Heart right ventricle (tissue), 16 donors: ENCODE results near the gene TOP3B. TPM values are rescaled to one million over a fixed set of nuclear protein-coding genes. Genes with fewer than 3 reads are reported as not detected.

Source experiments
- ATAC-seq, 8 donors: fragments of 200-7000 bp; cut with Tn5 transposase; one replicate each; pipeline ENCODE4 v1.9.1; 2020; ENCODE audit warnings: mild to moderate bottlenecking in 8 of 8, moderate library complexity in 8 of 8, moderate number of reproducible peaks in 1 of 8
- DNase-seq, 2 donors: peaks; one replicate each; pipeline ENCODE4 v3.0.0-alpha.2; 2020
- H3K27ac ChIP-seq, 10 donors: fragments of 200-600 bp; sonication (generic) in 2 of 10; one replicate each; pipeline versions ENCODE4 v1.5.0 to v1.8.0; 2020 to 2022; ENCODE audit warnings: mild to moderate bottlenecking in 3 of 10
- H3K27me3 ChIP-seq, 7 donors: fragments of 200-600 bp; one replicate each; pipeline ENCODE4 v1.8.0; 2021 to 2022; ENCODE audit warnings: mild to moderate bottlenecking in 2 of 7
- H3K36me3 ChIP-seq, 9 donors: fragments of 200-600 bp; sonication (generic) in 1 of 9; one replicate each; pipeline versions ENCODE4 v1.5.0 to v1.8.0; 2020 to 2022; ENCODE audit warnings: mild to moderate bottlenecking in 2 of 9
- H3K4me1 ChIP-seq, 9 donors: fragments of 200-600 bp; sonication (generic) in 1 of 9; one replicate each; pipeline versions ENCODE4 v1.5.0 to v1.8.0; 2020 to 2022; ENCODE audit warnings: mild to moderate bottlenecking in 4 of 9
- H3K4me3 ChIP-seq, 10 donors: fragments of 200-600 bp; sonication (generic) in 2 of 10; one replicate each; pipeline versions ENCODE4 v1.5.0 to v1.8.0; 2020 to 2022; ENCODE audit warnings: mild to moderate bottlenecking in 7 of 10, moderate library complexity in 2 of 10
- H3K9me3 ChIP-seq, 11 donors: fragments of 200-600 bp in 10 of 11; sonication (generic) in 2 of 11; one replicate each; pipeline versions ENCODE4 v1.5.0 to v1.8.0; 2013 to 2022; ENCODE audit warnings: mild to moderate bottlenecking in 2 of 11, control low read depth in 1 of 11, moderate library complexity in 1 of 11
- WGBS, 2 donors: extraction: QIAGEN DNeasy Blood & Tissue Kit; methylation state at CpG; one replicate each; pipeline ENCODE4 v1.1.7; 2013; ENCODE audit warnings: inconsistent platforms in 1 of 2; 5-methylcytosine and 5-hydroxymethylcytosine counted together
- intact Hi-C, 10 donors: fragments of 100-400 bp; cut with DNase I; formaldehyde crosslinking; loops; one replicate each; pipeline versions ENCODE4 v1.11.1 to v1.14.2; 2022
- polyA plus RNA-seq, 2 donors: library from polyadenylated mRNA; stranded (reverse); fragments of 200-250 nt; gene quantifications; one replicate each; pipeline ENCODE4 v1.2.3, GENCODE V29; 2013
- total RNA-seq, 10 donors: library from RNA; stranded (reverse); fragmentation: NEBNext Ultra II Directional in 3 of 10; extraction: Animal tissue kit (Norgen Biotek cat#: 25700) in 3 of 10; gene quantifications; one replicate each; pipeline versions ENCODE4 v1.2.1 to v1.2.4, GENCODE V29; 2021 to 2023
- TF ChIP-seq, protein P1 (sequence below), 9 donors: fragments of 200-600 bp; sonication (generic) in 2 of 9; IDR thresholded peaks; one replicate each; pipeline versions ENCODE4 v1.5.0 to v1.8.0; 2021 to 2022; ENCODE audit warnings: antibody characterized with exemption in 9 of 9, mild to moderate bottlenecking in 5 of 9, moderate library complexity in 1 of 9
- donor health status: Arrhythmogenic right ventricular cardiomyopathy.
- donor health status: ischemic (EF 13 %, LVEDD 7.1; RV severe dilation, severe dysfunction).
- donor health status: healthy with polysubstance abuse.
- donor health status: DM: no; HTN: yes; CAD: no.
- donor health status: DM: no; HTN: no; CAD: no.
- donor health status: ischemic (EF 25% LVEDD 6.9; RV normal size, moderate dysfunction).
- donor health status: ischemic (EF 25% LVEDD 5.7; RV mildly dilated, moderate dysfunction).
- donor health status: healthy.
- donor health status: DM: yes; HTN: yes; CAD: no.
- donor health status: Ischemic cardiomyopathy.
- donor health status: ischemic (EF 35%, LVEDD 5.7; RV mildly dilated, moderate dysfunction).
- donor health status: nonischemic (EF 11% LVEDD 7.7; RV severe dilation, severe dysfunction).
- donor health status: DM: yes; HTN: yes; CAD: no.
- donor health status: PGD.
- donor health status: ischemic (EF 29% LVEDD 5.4; RV normal size, mild dysfunction).
- donor health status: nonischemic (EF 23%, LVEDD 6.1; RV moderate dilation, normal function).

The TOP3B gene
- total and polyA plus RNA-seq, 12 donors = 7.8 to 20.0 (median 10.8) TPM

DNA sequence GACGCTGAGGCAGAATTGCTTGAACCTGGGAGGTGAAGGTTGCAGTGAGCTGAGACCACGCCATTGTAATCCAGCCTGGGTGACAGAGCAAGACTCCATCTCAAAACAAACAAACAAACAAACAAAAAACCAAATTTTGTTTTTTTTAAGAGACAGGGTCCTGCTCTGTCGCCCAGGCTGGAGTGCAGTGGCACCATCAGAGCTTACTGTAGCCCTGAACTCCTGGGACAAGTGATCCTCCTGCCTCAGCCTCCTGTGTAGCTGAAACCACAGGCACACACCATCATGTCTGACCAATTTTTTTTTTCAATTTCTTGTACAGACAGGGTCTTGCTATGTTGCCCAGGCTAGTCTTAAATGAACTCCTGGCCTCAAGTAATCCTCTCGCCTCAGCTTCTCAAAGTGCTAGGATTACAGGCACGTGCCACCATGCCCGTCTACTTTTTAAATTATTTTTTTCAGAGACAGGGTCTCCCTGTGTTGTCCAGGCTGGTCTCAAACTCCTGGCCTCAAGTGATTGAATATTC is 16.8 kb downstream of the TOP3B start:
- DNase-seq = no peak
- no peak overlapping the region for H3K27ac ChIP-seq
- intact Hi-C loops = no loop called here

DNA sequence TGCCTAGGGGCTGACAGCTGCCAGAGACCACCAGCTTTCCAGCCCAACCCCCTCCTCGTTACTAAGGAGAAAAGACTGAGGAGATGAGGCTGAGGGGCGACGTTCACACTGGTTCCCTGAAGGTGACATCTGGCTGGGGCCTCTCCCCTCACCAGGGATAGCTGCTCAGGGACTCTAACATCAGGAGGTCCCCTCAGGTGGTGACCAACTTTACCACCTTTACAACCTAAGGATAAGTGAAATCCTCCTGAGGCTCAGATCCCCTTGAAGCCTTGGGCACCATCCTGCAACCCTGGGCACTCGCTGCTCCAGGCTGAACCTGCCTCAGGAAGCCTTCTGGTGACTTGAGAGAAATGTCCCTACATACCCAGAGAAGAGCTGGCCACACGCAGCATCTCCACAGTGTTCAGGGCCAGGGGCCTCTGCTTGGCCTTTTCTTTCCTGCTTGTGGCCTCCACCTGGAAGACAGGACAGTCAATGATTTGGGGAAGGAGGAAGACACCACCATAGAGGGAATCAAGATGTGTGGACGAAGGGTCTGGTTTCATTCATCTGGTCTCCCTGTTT is 17.6 kb downstream of the TOP3B start:
- H3K9me3 ChIP-seq = no peaks in the 10 kb centered on the region
- H3K27ac ChIP-seq = no peak overlapping the region
- DNase-seq (no peak), ATAC-seq (no peak)
- TF ChIP-seq, protein P1, sequence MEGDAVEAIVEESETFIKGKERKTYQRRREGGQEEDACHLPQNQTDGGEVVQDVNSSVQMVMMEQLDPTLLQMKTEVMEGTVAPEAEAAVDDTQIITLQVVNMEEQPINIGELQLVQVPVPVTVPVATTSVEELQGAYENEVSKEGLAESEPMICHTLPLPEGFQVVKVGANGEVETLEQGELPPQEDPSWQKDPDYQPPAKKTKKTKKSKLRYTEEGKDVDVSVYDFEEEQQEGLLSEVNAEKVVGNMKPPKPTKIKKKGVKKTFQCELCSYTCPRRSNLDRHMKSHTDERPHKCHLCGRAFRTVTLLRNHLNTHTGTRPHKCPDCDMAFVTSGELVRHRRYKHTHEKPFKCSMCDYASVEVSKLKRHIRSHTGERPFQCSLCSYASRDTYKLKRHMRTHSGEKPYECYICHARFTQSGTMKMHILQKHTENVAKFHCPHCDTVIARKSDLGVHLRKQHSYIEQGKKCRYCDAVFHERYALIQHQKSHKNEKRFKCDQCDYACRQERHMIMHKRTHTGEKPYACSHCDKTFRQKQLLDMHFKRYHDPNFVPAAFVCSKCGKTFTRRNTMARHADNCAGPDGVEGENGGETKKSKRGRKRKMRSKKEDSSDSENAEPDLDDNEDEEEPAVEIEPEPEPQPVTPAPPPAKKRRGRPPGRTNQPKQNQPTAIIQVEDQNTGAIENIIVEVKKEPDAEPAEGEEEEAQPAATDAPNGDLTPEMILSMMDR (IDR thresholded peaks at IDR 0.05) = no peak
- intact Hi-C loops = no loop called here
- peaks cover 0 to 100% (median 64%) of the 10 kb centered on the region in 9 donors for H3K36me3 ChIP-seq
- WGBS, 2 donors = 92 to 95% methylated on average over 6 of the region's 6 CpGs
- no peaks in the 10 kb centered on the region for H3K27me3 ChIP-seq
- peaks cover 0 to 7% (median 0%) of the 10 kb centered on the region in 9 donors for H3K4me1 ChIP-seq
- no peak overlapping the region for H3K4me3 ChIP-seq

More for the DNA sequence above, 16.8 kb downstream of the TOP3B start:
- ATAC-seq = no peak
- Histone ChIP-seq H3K4me3 (no peak overlapping the region), H3K27me3 (no peaks in the 10 kb centered on the region), H3K4me1 (peaks cover 0 to 7% (median 0%) of the 10 kb centered on the region in 9 donors), H3K36me3 (peaks cover 0 to 100% (median 68%) of the 10 kb centered on the region in 9 donors), H3K9me3 (no peaks in the 10 kb centered on the region)
- TF ChIP-seq, protein P1 (IDR thresholded peaks at IDR 0.05) = no peak
- WGBS, 2 donors = 97 to 98% methylated on average over 6 of the region's 6 CpGs

DNA sequence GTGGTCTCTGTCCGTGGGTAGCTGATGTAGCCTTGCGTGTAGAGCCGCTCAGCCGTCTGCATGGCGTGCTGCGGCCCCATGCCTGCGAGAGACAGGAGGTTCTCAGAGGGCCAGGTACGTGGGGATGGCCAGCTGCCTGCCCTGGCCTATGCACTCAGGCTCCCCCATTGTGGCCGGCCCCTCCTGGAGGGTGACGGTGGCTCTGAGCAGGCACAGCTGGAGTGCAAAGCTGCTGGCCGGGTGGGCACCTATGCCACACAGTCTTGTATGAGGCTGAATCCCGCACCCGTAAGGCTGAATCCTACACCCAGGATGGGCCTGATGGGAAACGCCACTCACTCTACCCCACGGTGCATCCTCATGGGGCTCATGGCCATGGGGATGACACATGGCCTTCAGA is 18.4 kb downstream of the TOP3B start:
- H3K9me3 ChIP-seq = no peaks in the 10 kb centered on the region
- ATAC-seq (no peak), DNase-seq (no peak)
- peaks cover 0 to 7% (median 0%) of the 10 kb centered on the region in 9 donors for H3K4me1 ChIP-seq
- no peak overlapping the region for H3K4me3 ChIP-seq
- no peaks in the 10 kb centered on the region for H3K27me3 ChIP-seq
- TF ChIP-seq, protein P1 (IDR thresholded peaks at IDR 0.05) = no peak
- WGBS, 2 donors = 95 to 97% methylated on average over 15 of the region's 15 CpGs
- H3K36me3 ChIP-seq = peaks cover 0 to 100% (median 61%) of the 10 kb centered on the region in 9 donors
- no peak overlapping the region for H3K27ac ChIP-seq
- intact Hi-C loops = no loop called here

DNA sequence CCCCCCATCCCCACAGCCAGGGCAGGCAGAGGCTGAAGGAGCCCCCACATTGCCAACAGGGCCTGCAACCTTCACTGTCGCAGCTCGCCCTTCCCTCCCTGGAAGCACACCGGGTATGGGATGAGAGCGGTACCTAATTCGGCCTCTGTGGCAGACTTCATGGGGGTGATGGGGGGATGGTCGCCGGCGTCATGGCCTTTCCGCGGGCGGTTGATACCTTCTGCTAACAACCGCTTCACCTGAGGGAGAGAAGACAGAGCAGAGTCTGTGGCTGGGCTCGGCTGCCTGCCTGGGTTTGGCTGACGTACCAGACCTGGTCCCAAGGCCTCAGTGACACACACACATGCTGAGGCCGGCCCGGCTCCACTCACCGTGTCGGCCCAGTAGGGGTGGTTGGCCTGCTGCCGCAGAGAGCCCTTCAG is 18.8 kb downstream of the TOP3B start:
- H3K36me3 ChIP-seq = peaks cover 0 to 100% (median 61%) of the 10 kb centered on the region in 9 donors
- H3K4me1 ChIP-seq = peaks cover 0 to 7% (median 0%) of the 10 kb centered on the region in 9 donors
- intact Hi-C loops = no loop called here
- no peaks in the 10 kb centered on the region for H3K9me3 ChIP-seq
- ATAC-seq = no peak
- H3K27me3 ChIP-seq = no peaks in the 10 kb centered on the region
- DNase-seq = no peak
- TF ChIP-seq, protein P1 (IDR thresholded peaks at IDR 0.05) = no peak
- no peak overlapping the region for H3K27ac ChIP-seq
- 96 to 97% methylated on average over 19 of the region's 19 CpGs for WGBS, 2 donors
- no peak overlapping the region for H3K4me3 ChIP-seq
